Upper lobe of left lung (tissue), 6 donors: ENCODE data around the gene OR4Q3. TPM values are rescaled to one million over a fixed set of nuclear protein-coding genes. Genes with fewer than 3 reads are reported as not detected.

Experiments
- small RNA-seq, 4 donors: library from RNA; depleted of rRNA; stranded (forward); fragments of <200 nt; gene quantifications; one replicate each; pipeline ENCODE3, GENCODE V24; 2016
- total RNA-seq, 6 donors: library from RNA; depleted of rRNA in 4 of 6; stranded (reverse); fragments of >200 nt in 4 of 6; gene quantifications; one replicate each; pipeline versions ENCODE4 v1.1.0 to v1.2.1, GENCODE V29; 2016 to 2021
- donor health status: DM: no; HTN: no; CAD: no; lungs with moderate emphysema.
- donor health status: DM: no; HTN: yes; CAD: no; lungs with severe emphysema.

OR4Q3 gene
- total RNA-seq, 6 donors from 2014 or later, result not detected

Small RNA genes lying within 50 kb of the gene (small RNA-seq; reads per million reads assigned to genes)
- 0 reads per million in 4 donors for gene AL512310.1

Other genes starting within 250 kb of the OR4Q3 start
- gene OR11H2, start 29.7 kb upstream of the OR4Q3 start, total RNA-seq, result not detected
- not detected for gene OR4M1, start 29.9 kb downstream of the OR4Q3 start, total RNA-seq
- not detected for gene OR4N2, start 60.2 kb downstream of the OR4Q3 start, total RNA-seq
- not detected for gene OR4K2, start 131.6 kb downstream of the OR4Q3 start, total RNA-seq
- gene OR4K5, start 177.0 kb downstream of the OR4Q3 start, total RNA-seq, result not detected
- gene OR4K1, start 187.3 kb downstream of the OR4Q3 start, total RNA-seq, result not detected
- not detected for gene OR4K15, start 232.0 kb downstream of the OR4Q3 start, total RNA-seq